Esophagus squamous epithelium (tissue), 4 donors: ENCODE results near the gene AKAP14.

Experiments used
- CTCF ChIP-seq, 6 experiments: fragments of 450-650 bp in 4 of 6; fragments of 200-600 bp in 2 of 6; sonication (generic) in 2 of 6; IDR thresholded peaks; one replicate each; pipeline ENCODE4 v1.5.1; 2016 to 2019; ENCODE audit warnings: antibody characterized with exemption in 6 of 6, mild to moderate bottlenecking in 4 of 6, moderate library complexity in 4 of 6
- POLR2A ChIP-seq, 4 donors: fragments of 450-650 bp; IDR thresholded peaks; one replicate each; pipeline ENCODE4 v1.6.1; 2017; ENCODE audit warnings: antibody characterized with exemption in 4 of 4, mild to moderate bottlenecking in 4 of 4, moderate library complexity in 3 of 4

DNA sequence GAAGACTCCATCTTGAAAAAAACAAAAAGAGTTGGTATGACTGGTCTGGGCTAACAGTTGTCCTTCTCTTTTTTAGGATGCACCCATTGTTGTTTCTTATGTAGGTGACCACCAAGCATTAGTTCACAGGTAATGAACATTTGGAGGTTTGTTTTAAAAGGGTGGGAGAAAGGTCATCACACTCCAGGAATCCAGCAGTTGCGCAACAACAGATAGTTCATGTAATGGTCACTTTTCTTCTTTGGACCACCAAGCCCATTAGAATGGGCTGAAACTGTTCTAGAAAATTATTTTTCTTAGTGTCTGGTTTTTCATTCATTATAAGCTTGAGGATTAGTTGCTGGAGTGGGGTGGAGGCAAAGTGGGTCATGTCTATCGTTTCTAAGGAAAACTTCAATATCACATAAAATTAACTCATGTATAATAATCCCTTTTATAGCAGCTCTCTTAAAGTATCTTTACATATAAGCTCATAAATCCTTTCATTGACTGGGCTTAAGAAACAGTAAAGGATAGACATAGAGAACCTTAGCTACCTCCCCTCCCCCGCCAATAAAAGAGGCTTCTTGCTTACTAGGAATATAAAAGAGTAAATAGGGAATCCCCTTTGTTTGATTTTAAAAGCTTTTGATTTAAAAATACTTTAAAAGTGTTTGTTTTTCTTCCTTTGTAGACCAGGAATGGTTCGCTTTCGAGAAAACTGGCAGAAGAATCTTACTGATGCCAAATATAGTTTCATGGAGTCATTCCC is 24.3 kb downstream of the AKAP14 start:
- TF ChIP-seq CTCF (IDR thresholded peaks at IDR 0.05): no peak
- no peak for TF ChIP-seq POLR2A (IDR thresholded peaks at IDR 0.05)
